Activated CD8-positive, alpha-beta memory T cell treated with anti-CD3 and anti-CD28 coated beads, Interleukin-2, amount 50 U/mL, for 48 hours (primary cell): ENCODE data around the gene HCFC1R1.

Experiments
- DNase-seq: peaks from one replicate; pipeline ENCODE4 v3.0.0-alpha.2; 2020

HCFC1R1 gene

DNA sequence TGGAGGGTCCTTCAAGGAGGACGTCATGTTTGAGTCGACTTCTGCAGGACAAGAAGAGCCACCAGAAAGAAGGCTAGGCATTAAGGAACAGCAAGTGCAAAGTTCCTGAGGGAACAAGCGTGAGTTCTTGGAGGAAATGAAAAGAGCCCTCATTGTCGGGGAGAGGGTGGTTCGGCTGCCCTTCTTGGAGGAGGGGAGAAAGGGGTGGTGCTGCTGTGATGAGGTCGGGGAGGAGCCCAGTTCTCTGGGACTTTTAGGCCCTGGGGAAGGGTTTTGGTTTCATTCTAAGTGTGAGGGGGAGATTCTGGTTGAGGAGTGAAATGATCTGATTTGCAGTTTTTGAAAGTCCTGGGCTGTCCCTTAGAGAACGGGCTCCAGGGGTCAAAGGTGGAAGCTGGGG is 8.9 kb upstream of the HCFC1R1 start:
- DNase-seq = no peak

GRCh38 chr16:3030222-3031212 is 6.8 kb upstream of the HCFC1R1 start:
- DNase-seq = no peak

DNA sequence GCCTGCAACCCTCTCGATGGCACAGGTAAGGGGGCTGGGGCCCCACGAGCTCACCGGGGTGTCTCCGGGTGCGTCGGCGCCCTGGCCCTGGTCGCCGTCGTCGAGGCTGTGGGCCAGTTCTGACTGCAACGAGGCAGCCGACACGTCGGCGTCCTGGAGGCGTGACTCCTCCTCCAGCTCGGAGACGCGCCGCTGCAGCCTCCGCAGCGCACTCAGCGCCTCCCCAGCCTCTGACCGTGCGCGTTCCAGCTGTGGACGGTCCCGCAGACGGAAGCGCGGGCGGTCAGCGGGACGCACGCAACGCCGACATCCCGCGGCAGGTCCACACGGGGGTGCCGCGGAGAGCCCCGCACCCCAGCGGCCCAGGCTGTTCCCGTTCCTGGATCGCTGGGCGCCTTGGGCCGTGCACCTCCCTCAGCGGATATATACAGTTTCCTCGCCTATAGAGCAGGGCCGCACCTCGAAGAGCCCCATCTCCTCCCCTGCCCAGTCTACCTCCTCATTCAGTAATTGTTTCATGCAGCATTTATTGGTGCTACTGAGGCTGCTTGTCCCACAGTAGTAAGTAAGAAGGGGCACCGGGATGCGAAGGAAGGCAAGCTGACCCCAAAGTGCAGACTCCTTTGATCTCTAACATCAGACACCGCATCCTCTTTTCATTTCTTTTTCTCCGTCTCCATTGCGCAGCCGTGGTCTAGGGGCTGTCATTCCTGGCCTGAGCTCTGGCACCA is 5.9 kb upstream of the HCFC1R1 start:
- DNase-seq = peak; percentile 80

GRCh38 chr16:3028716-3029319 is 5.1 kb upstream of the HCFC1R1 start:
- no peak for DNase-seq

DNA sequence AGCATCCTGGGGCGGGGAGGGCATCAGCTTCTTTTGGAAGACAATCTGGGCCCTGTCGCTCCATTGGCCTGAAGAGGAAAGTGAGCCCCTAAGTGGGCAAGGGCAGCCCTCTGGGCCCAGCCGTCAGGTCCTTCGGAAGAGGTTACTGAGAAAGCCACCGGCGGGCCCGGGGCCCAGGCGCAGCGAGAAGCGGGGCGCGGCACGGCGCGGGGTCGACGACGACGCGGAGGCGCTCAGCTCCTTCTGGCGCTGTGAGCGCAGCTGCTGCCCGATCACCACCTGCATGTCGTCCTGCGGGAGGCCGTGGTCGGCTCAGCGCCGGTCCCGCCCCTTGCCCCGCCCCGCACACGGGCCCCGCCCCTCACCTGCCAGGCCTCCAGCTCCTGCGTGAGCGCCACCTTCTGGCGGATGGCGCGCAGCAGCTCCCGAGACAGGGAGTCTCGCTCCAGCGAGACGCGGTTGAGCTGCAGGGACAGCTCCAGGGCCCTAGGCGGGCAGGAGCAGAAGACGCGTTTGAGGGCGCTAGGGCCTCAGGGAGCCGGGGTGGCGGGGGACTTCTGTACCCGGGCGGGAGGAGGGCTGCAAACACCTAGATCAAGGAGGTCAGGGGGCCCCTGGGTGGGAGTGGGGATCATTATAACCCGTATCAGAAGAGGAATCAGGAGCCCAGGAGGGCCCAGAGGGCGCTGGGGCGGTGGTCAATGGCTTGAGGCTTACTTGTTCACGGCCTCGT is 4.4 kb upstream of the HCFC1R1 start:
- DNase-seq = peak; percentile 96

- no peak for DNase-seq
Observed at GRCh38 chr16:3027489-3027795, 3.7 kb upstream of the HCFC1R1 start.

DNA sequence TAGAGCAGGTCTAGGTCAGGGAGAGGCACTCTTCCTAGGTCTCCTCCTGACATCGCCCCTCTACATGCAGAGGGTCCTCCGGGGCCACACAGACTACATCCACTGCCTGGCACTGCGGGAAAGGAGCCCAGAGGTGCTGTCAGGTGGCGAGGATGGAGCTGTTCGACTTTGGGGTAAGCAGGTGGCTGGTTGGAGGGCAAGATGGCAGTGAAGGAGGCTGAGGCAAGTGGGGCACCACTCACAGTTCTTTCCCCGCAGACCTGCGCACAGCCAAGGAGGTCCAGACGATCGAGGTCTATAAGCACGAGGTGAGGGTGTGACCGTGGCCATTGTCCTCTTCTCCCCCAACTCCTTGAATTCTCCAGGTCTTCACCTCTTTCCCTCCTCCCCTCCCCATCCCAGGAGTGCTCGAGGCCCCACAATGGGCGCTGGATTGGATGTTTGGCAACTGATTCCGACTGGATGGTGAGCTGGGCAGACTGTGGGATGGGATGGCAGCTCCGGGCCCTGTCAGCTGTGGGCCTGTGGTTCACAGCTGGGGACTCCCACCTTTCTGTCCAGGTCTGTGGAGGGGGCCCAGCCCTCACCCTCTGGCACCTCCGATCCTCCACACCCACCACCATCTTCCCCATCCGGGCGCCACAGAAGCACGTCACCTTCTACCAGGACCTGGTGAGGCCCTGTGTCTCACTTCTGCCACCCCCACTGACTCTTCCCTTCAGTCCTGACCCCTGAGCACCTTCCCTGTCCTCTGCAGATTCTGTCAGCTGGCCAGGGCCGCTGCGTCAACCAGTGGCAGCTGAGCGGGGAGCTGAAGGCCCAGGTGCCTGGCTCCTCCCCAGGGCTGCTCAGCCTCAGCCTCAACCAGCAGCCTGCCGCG is 3.1 kb upstream of the HCFC1R1 start:
- no peak for DNase-seq

DNA sequence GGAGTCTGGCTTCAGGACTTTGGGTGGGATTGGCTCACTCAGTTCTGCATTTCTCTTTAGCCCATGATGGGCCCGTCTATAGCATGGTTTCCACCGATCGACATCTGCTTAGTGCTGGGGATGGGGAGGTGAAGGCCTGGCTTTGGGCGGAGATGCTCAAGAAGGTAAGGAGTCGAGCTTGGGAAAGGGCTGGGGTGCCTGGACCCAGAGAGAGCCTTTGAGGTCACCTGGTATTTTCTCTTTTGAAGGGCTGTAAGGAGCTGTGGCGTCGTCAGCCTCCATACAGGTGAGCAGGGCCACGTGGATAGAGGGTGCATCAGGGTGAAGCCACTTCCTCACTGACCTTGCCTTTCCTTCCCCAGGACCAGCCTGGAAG is 2.2 kb upstream of the HCFC1R1 start:
- DNase-seq = no peak

DNA sequence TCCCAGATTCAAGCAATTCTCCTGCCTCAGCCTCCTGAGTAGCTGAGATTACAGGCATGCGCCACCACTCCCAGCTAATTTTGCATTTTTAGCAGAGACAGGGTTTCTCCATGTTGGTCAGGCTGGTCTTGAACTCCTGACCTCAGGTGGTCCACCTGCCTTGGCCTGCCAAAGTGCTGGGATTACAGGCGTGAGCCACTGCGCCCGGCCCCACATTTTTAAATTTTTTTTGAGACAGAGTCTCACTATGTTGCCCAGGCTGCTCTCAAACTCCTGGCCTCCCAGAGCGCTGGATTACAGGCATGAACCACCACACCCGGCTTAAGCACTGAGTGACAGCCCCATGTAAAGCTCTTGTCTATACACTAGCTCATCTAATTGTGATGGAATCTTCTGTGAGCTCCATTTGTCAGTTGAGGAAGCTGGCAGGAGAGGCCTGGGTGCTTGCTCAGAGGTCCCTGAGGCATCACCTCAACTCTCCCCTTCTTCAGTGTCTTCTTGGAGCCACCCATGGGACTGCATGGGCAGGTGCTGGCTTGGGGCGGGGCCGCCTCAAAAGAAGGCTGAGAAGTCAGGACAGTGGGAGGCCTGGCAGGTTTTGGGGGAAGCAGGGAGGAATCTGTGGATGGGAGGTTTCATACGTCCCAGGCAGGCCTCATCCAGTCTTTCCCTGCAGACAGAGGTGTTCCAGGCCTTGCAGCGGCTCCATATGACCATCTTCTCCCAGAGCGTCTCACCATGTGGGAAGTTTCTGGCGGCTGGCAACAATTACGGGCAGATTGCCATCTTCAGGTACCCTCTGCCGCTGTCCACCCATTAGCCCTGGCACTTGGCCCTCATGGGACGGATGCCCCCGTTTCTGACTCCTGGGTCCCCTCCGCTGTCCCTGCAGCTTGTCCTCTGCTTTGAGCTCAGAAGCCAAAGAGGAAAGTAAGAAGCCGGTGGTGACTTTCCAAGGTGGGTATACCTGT is 1.6 kb upstream of the HCFC1R1 start:
- no peak for DNase-seq

DNA sequence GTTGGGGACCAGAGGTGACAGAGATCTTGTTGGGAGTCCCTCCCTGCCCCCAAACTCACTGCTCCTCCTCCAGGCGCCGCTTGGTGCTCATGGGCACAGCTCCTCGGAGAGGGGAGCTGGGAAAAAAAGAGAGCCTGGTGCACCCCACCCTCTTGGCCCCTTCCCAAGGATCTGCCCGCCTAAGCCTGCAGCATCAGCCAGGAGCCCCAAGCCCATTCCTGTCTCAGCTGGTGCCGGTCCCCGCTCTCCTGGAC is 400 bp downstream of the HCFC1R1 start:
- no peak for DNase-seq

DNA sequence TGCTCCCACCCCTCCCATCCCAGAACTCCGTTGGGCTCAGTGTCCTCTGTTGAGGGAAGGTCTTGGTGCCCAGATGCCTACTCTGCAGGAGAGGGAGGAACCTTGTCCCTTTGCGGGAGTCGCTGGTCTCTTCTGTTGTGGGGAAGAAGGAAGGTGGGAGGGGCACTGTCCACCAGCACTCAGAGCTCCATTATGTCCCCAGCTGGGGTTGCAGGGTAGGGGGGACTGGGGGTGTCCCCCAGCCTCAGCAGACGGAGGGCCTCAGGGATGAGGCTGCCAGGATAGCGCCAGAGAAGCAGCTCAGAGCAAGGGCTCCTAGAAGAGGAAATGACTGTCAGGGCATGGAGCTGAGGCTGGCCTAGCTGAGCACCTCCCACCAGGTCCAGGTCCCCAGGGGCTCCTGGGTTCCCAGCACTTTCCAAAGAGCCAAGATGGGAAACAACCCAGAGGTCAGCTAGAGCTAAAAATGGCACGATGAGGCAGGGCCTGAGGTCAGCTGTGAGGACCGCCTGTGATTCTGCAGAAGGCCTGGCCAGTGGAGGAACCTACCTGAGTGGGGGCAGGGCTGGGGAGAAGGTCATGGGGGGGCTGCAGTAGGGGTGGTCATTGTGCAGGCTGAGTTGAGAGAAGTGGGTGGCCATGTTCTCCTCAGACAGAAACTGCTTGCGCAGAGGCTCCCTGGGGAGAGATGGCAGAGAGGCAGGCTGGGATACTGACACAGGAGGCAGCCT is 893 bp downstream of the HCFC1R1 start:
- DNase-seq = no peak

- peak; percentile 92 for DNase-seq
Observed at GRCh38 chr16:3022208-3022683, 1.5 kb downstream of the HCFC1R1 start.

DNA sequence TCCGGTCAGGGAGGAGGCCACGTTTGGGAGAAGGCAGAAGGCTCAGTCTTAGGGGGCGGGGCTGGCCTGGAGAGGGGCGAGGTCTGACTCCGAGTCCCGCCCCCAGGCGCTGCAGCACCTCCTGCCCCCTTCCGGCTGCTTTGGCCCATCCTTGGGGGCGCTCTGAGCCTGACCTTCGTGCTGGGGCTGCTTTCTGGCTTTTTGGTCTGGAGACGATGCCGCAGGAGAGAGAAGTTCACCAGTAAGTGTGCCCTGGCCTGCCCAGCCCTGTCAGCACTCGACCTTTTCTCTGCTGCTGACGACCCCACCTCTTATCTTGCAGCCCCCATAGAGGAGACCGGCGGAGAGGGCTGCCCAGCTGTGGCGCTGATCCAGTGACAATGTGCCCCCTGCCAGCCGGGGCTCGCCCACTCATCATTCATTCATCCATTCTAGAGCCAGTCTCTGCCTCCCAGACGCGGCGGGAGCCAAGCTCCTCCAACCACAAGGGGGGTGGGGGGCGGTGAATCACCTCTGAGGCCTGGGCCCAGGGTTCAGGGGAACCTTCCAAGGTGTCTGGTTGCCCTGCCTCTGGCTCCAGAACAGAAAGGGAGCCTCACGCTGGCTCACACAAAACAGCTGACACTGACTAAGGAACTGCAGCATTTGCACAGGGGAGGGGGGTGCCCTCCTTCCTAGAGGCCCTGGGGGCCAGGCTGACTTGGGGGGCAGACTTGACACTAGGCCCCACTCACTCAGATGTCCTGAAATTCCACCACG is 2.1 kb downstream of the HCFC1R1 start:
- peak; percentile 89 for DNase-seq

- DNase-seq = peak; percentile 76
Observed at GRCh38 chr16:3020604-3021448, 2.9 kb downstream of the HCFC1R1 start.

DNA sequence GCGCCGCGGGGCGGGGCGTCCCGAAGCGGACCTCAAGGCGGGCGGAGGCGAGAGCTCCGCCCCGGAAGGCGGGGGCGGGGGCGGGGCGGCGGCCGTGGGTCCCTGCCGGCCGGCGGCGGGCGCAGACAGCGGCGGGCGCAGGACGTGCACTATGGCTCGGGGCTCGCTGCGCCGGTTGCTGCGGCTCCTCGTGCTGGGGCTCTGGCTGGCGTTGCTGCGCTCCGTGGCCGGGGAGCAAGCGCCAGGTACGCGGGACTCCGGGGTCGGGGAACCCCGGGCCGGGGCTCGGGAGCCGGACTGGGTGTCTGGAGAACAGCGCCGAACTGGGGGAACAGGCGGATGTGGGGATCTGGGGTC is 3.5 kb downstream of the HCFC1R1 start, which contains the start of gene TNFRSF12A:
TSS of gene TNFRSF12A (plus strand) at position 122 of the 357 bp plus-strand sequence. CDS start at position 152, 30 bp downstream.
- DNase-seq = peak; percentile 86

DNA sequence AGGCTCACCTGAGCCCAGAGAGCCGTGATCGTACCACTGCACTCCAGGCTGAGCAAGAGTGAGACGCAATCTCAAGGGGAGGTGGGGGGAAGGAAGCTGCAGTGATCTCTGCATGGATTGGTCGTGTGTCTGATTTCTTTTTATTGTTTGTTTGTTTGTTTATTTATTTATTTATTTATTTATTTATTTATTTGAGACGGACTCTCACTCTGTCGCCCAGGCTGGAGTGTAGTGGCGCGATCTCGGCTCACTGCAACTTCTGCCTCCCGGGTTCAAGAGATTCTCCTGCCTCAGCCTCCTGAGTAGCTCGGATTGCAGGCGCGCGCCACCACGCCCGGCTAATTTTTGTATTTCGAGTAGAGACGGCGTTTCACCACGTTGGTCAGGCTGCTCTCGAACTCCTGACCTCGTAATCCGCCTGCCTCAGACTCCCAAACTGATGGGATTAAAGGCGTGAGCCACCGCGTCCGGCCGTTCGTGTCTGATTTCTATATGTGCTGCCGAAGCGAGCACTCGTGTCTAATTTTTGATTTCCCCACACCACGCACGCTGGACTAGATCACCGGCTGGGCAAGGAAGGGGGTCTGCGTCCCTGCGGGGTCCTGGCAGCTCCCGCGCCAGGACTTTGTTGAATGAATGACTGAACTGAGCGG is 4.0 kb downstream of the HCFC1R1 start:
- DNase-seq = no peak

- peak; percentile 80 for DNase-seq
Observed at GRCh38 chr16:3017794-3018506, 5.8 kb downstream of the HCFC1R1 start, which contains the start of gene CLDN6. CLDN6 (minus strand) TSS chr16:3018183; CDS start chr16:3016021, 2,162 bp downstream.
